Thymus (tissue), 11 donors: ENCODE results near the gene TBL1Y. TPM values are rescaled to one million over a fixed set of nuclear protein-coding genes. Genes with fewer than 3 reads are reported as not detected.

ENCODE experiments used
- DNase-seq, 9 donors: peaks; one replicate each; pipeline ENCODE4 v3.0.0-alpha.2; 2013; ENCODE audit warnings: low spot score in 9 of 9, low read depth in 6 of 9, missing footprints in 1 of 9
- H3K27ac ChIP-seq, 2 donors: one replicate each; pipeline ENCODE4 v1.5.1; 2013; ENCODE audit warnings: control low read depth in 1 of 2, low read depth in 1 of 2, low read length in 1 of 2, mild to moderate bottlenecking in 1 of 2, moderate library complexity in 1 of 2
- H3K27me3 ChIP-seq, 2 donors: one replicate each; pipeline ENCODE4 v1.5.1; 2013; ENCODE audit warnings: low read length in 1 of 2; ENCODE audit not compliant: control insufficient read depth in 2 of 2, insufficient read depth in 1 of 2
- H3K36me3 ChIP-seq, 2 donors: one replicate each; pipeline ENCODE4 v1.5.1; 2013; ENCODE audit warnings: low read length in 1 of 2, mild to moderate bottlenecking in 1 of 2, moderate library complexity in 1 of 2; ENCODE audit not compliant: control insufficient read depth in 2 of 2, insufficient read depth in 2 of 2
- H3K4me1 ChIP-seq, 2 donors: one replicate each; pipeline ENCODE4 v1.5.1; 2013; ENCODE audit warnings: low read length in 2 of 2; ENCODE audit not compliant: control insufficient read depth in 2 of 2, insufficient read depth in 2 of 2
- H3K4me3 ChIP-seq, 2 donors: one replicate each; pipeline ENCODE4 v1.5.1; 2013; ENCODE audit warnings: low read length in 2 of 2, control low read depth in 1 of 2, mild to moderate bottlenecking in 1 of 2
- H3K9me3 ChIP-seq, 2 donors: one replicate each; pipeline ENCODE4 v1.5.1; 2013; ENCODE audit warnings: low read length in 1 of 2, mild to moderate bottlenecking in 1 of 2; ENCODE audit not compliant: control insufficient read depth in 2 of 2, insufficient read depth in 1 of 2
- WGBS: extraction: QIAGEN DNeasy Blood & Tissue Kit; methylation state at CpG from one replicate; pipeline ENCODE4 v1.1.7; 2013; 5-methylcytosine and 5-hydroxymethylcytosine counted together
- polyA plus RNA-seq: library from polyadenylated mRNA; stranded (reverse); fragments of 200-250 nt; gene quantifications from one replicate; pipeline ENCODE4 v1.2.3, GENCODE V29; 2013
- total RNA-seq: library from RNA; stranded (reverse); fragments of 120-200 nt; gene quantifications from one replicate; pipeline ENCODE4 v1.2.4, GENCODE V29; 2013
- donor health status: healthy.

Gene TBL1Y
- total and polyA plus RNA-seq, 2 donors = 0.11 TPM; not detected in 1

DNA sequence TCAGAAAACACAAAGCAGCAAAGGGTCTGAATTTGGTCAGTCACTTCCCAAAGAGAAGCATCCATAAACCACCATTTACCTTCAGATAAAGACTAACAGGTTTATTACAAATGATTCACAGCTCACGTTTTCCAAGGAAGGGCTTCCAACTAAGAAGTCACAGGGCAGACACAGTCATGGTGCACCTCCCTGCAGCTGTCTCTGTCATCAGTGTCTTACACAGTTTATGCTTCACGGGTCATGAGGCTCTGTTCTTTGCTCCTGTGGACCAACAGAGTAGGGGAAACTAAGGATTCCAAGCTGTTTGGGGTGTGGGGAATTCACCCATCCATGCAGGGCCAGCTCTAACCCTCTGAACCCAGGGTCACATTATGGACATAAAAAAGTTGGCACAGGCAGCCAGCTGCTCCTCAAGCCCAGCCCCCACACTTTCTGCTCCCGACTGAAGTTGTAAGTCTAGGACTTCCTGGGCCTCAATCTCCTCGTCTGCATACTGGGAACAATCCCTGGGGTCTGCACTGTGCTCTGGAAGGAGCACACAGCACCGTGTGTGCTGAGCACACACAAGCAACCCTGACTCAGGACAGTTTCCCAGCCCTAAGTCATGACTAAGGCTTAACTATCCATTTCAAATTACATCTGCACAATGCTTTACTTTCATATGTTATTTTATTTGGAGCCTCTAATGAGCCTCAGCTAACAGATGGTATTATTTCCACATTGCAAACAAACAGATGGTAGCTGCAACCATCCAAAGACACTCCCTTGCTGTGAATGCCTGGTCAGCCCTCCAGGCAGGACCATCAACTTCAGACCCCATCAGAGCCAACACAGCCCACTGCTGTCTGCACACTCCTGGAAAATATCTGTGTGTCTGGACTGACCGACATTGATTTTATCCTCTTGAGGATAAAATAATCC is 214.9 kb downstream of the TBL1Y start:
- H3K4me1 ChIP-seq = no peaks in the 10 kb centered on the region
- no peaks in the 10 kb centered on the region for H3K9me3 ChIP-seq
- no peak for DNase-seq
- no peaks in the 10 kb centered on the region for H3K36me3 ChIP-seq
- 66% methylated on average over 6 of the region's 6 CpGs for WGBS
- H3K4me3 ChIP-seq = no peak overlapping the region
- no peaks in the 10 kb centered on the region for H3K27me3 ChIP-seq
- H3K27ac ChIP-seq = no peak overlapping the region

DNA sequence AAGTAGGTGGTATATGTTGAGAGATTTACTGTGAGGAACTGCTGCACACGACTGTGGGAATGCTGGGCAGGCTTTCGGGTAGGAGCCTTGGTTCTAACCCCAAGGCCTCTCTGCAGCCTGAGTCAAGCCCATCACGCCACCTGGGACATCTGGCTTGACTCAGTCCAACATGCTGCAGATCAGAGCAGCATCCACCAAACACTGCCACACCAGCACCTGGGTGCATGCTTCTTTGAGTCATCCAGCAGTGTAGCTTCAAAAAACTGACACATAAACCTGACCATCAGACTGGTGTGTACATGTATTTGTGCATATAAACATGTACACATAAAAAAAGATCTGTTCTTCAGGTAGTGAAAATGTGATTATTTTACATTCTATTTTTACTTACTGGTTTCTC is 217.7 kb downstream of the TBL1Y start:
- H3K27me3 ChIP-seq = no peaks in the 10 kb centered on the region
- H3K27ac ChIP-seq = no peak overlapping the region
- 93% methylated on average over 3 of the region's 3 CpGs for WGBS
- H3K4me1 ChIP-seq = no peaks in the 10 kb centered on the region
- H3K9me3 ChIP-seq = no peaks in the 10 kb centered on the region
- H3K4me3 ChIP-seq = no peak overlapping the region
- no peaks in the 10 kb centered on the region for H3K36me3 ChIP-seq
- no peak for DNase-seq

Other genes starting within 250 kb of the TBL1Y start
- not detected for gene AMELY, start 1.1 kb downstream of the TBL1Y start, total RNA-seq
- 0.68 TPM for gene AMELY, start 1.1 kb downstream of the TBL1Y start, polyA plus RNA-seq